H1 (cell line): ENCODE measurements around the gene KRT72. TPM values are rescaled to one million over a fixed set of nuclear protein-coding genes. Genes with fewer than 3 reads are reported as not detected.

Experiments
- CTCF ChIA-PET: fragments of 300-600 bp; sonication (Branson Sonifier 250); formaldehyde crosslinking; loops from one replicate; lab custom pipeline; 2021; ENCODE audit not compliant: partially characterized antibody; lab: Charles Lee
- POLR2A ChIA-PET: fragments of 300-600 bp; sonication (Branson Sonifier 250); formaldehyde crosslinking; loops from one replicate; lab custom pipeline; 2021; ENCODE audit warnings: inconsistent platforms; ENCODE audit not compliant: partially characterized antibody; lab: Charles Lee
- DNase-seq, 2 experiments: peaks; one replicate each; pipeline versions ENCODE4 v3.0.0 to v3.0.0-alpha.2; 2010 to 2022; ENCODE audit warnings: low spot score in 2 of 2, low read depth in 1 of 2, mixed read lengths in 1 of 2
- FAIRE-seq: peaks from 2 replicates; lab custom pipeline; 2011; peaks lifted over from hg19 to GRCh38; lab: Jason Lieb, UNC
- H2AFZ ChIP-seq: 2 replicates; pipeline ENCODE4 v1.8.1; 2012; ENCODE audit warnings: low read length, inconsistent platforms
- H2AK5ac ChIP-seq: 2 replicates; pipeline ENCODE4 v1.6.1; 2013; ENCODE audit warnings: low read depth, low read length
- H2BK120ac ChIP-seq: replicated peaks from 2 replicates; pipeline ENCODE3; 2013; ENCODE audit warnings: low read depth, low read length, inconsistent platforms
- H2BK12ac ChIP-seq: 2 replicates; pipeline ENCODE4 v1.6.1; 2013; ENCODE audit warnings: low read depth, low read length
- H2BK15ac ChIP-seq: 2 replicates; pipeline ENCODE4 v1.6.1; 2013; ENCODE audit warnings: low read length
- H2BK20ac ChIP-seq: 2 replicates; pipeline ENCODE4 v1.6.1; 2013; ENCODE audit warnings: low read length
- H2BK5ac ChIP-seq: 2 replicates; pipeline ENCODE4 v1.6.1; 2013; ENCODE audit warnings: low read depth, low read length
- H3K14ac ChIP-seq: 2 replicates; pipeline ENCODE4 v1.6.1; 2013; ENCODE audit warnings: inconsistent platforms; ENCODE audit not compliant: insufficient read length
- H3K18ac ChIP-seq: 2 replicates; pipeline ENCODE4 v1.6.1; 2013; ENCODE audit warnings: low read length; ENCODE audit errors: extremely low read depth
- H3K23ac ChIP-seq: 2 replicates; pipeline ENCODE4 v1.6.1; 2013; ENCODE audit warnings: inconsistent platforms; ENCODE audit not compliant: insufficient read length
- H3K23me2 ChIP-seq: 2 replicates; pipeline ENCODE4 v1.6.1; 2013; ENCODE audit warnings: low read depth, low read length
- H3K27ac ChIP-seq: 2 replicates; pipeline ENCODE4 v1.6.1; 2011; ENCODE audit warnings: low read depth, low read length, inconsistent platforms
- H3K27me3 ChIP-seq, 4 experiments: replicated peaks in 1 of 4; 1 replicate in 1 of 4; 2 replicates in 3 of 4; pipeline versions ENCODE4 v1.6.1 to v1.8.1; 2011 to 2013; ENCODE audit warnings: low read length in 3 of 4, mild to moderate bottlenecking in 3 of 4, inconsistent platforms in 2 of 4, mixed read lengths in 2 of 4, moderate library complexity in 1 of 4; ENCODE audit not compliant: control insufficient read depth in 3 of 4, insufficient read depth in 3 of 4; ENCODE audit errors: extremely low read depth in 1 of 4
- H3K36me3 ChIP-seq, 4 experiments: 2 replicates each; pipeline versions ENCODE4 v1.6.1 to v1.8.1; 2011 to 2013; ENCODE audit warnings: mild to moderate bottlenecking in 4 of 4, low read length in 3 of 4, moderate library complexity in 2 of 4, control low read depth in 1 of 4, inconsistent platforms in 1 of 4; ENCODE audit not compliant: insufficient read depth in 4 of 4, control insufficient read depth in 2 of 4
- H3K4ac ChIP-seq: replicated peaks from 2 replicates; pipeline ENCODE3; 2013; ENCODE audit warnings: low read length, low read depth, mixed read lengths, inconsistent platforms; ENCODE audit not compliant: insufficient read length
- H3K4me1 ChIP-seq, 4 experiments: replicated peaks in 1 of 4; 1 replicate in 1 of 4; 2 replicates in 3 of 4; pipeline versions ENCODE4 v1.6.1 to v1.8.1; 2011 to 2013; ENCODE audit warnings: low read length in 3 of 4, inconsistent platforms in 2 of 4, mixed read lengths in 1 of 4; ENCODE audit not compliant: insufficient read depth in 4 of 4, control insufficient read depth in 3 of 4
- H3K4me2 ChIP-seq, 2 experiments: 2 replicates each; pipeline versions ENCODE4 v1.6.1 to v1.8.1; 2011 to 2013; ENCODE audit warnings: low read depth in 2 of 2, low read length in 2 of 2, control low read depth in 1 of 2, inconsistent platforms in 1 of 2, mild to moderate bottlenecking in 1 of 2; ENCODE audit not compliant: insufficient read depth in 1 of 2
- H3K4me3 ChIP-seq, 4 experiments: fragments of 200-600, 300-600 bp in 1 of 4; sonication (generic), shearing (Covaris generic), sonication (Bioruptor Twin) in 1 of 4; 2 replicates each; pipeline versions ENCODE4 v1.5.1 to v1.8.1; 2011 to 2016; ENCODE audit warnings: low read length in 4 of 4, low read depth in 3 of 4, control low read depth in 2 of 4, inconsistent platforms in 2 of 4, mild to moderate bottlenecking in 2 of 4, mixed read lengths in 1 of 4, moderate library complexity in 1 of 4; ENCODE audit not compliant: insufficient read depth in 2 of 4; ENCODE audit errors: extremely low read depth in 1 of 4
- H3K56ac ChIP-seq: replicated peaks from 2 replicates; pipeline ENCODE3; 2013; ENCODE audit warnings: low read depth, mild to moderate bottlenecking, mixed read lengths, low read length, inconsistent platforms; ENCODE audit not compliant: insufficient read length
- H3K79me1 ChIP-seq: 2 replicates; pipeline ENCODE4 v1.6.1; 2013; ENCODE audit warnings: low read depth, low read length, control low read depth
- H3K79me2 ChIP-seq, 2 experiments: 2 replicates each; pipeline versions ENCODE4 v1.6.1 to v1.8.1; 2012 to 2013; ENCODE audit warnings: low read length in 2 of 2, mild to moderate bottlenecking in 2 of 2, inconsistent platforms in 1 of 2; ENCODE audit not compliant: insufficient read depth in 2 of 2, control insufficient read depth in 1 of 2
- H3K9ac ChIP-seq, 4 experiments: replicated peaks in 1 of 4; 1 replicate in 1 of 4; 2 replicates in 3 of 4; pipeline versions ENCODE4 v1.6.1 to v1.8.1; 2011 to 2013; ENCODE audit warnings: low read depth in 3 of 4, low read length in 3 of 4, control low read depth in 2 of 4, mild to moderate bottlenecking in 2 of 4, moderate library complexity in 2 of 4, inconsistent platforms in 1 of 4; ENCODE audit errors: extremely low read depth in 1 of 4
- H3K9me3 ChIP-seq, 2 experiments: 2 replicates each; pipeline versions ENCODE4 v1.6.1 to v1.8.1; 2012 to 2013; ENCODE audit warnings: mild to moderate bottlenecking in 2 of 2, moderate library complexity in 2 of 2, control low read depth in 1 of 2, inconsistent platforms in 1 of 2, low read depth in 1 of 2, low read length in 1 of 2, mixed read lengths in 1 of 2; ENCODE audit not compliant: insufficient read depth in 2 of 2
- H4K20me1 ChIP-seq, 2 experiments: replicated peaks in 1 of 2; 2 replicates each; pipeline versions ENCODE3 to v1.8.1; 2011 to 2013; ENCODE audit warnings: inconsistent platforms in 2 of 2, low read length in 2 of 2, mild to moderate bottlenecking in 1 of 2; ENCODE audit not compliant: insufficient read depth in 2 of 2, control insufficient read depth in 1 of 2
- H4K5ac ChIP-seq: 2 replicates; pipeline ENCODE4 v1.6.1; 2013; ENCODE audit warnings: low read length, low read depth, mixed read lengths, inconsistent platforms; ENCODE audit not compliant: insufficient read length
- H4K8ac ChIP-seq: 2 replicates; pipeline ENCODE4 v1.8.0; 2013; ENCODE audit warnings: mild to moderate bottlenecking, moderate library complexity, low read length, inconsistent platforms; ENCODE audit not compliant: insufficient read depth; ENCODE audit errors: extremely low read depth
- H4K91ac ChIP-seq: replicated peaks from 2 replicates; pipeline ENCODE3; 2013; ENCODE audit warnings: low read length, mixed read lengths, inconsistent platforms; ENCODE audit not compliant: insufficient read length
- ASH2L ChIP-seq: fragments of 200-600, 300-600 bp; sonication (generic); IDR thresholded peaks from one replicate; pipeline ENCODE4 v1.7.1; 2017; ENCODE audit warnings: low read length
- EZH2 ChIP-seq: fragments of 200-600 bp; sonication (generic); IDR thresholded peaks from 2 replicates; pipeline ENCODE4 v1.7.1; 2012; ENCODE audit warnings: low read depth, mild to moderate bottlenecking, moderate library complexity, low read length, inconsistent platforms; ENCODE audit not compliant: severe bottlenecking
- HDAC6 ChIP-seq: IDR thresholded peaks from one replicate; pipeline ENCODE4 v1.7.1; 2012; ENCODE audit warnings: low read depth, mild to moderate bottlenecking, inconsistent platforms, low read length, moderate library complexity
- JUN ChIP-seq: IDR thresholded peaks from 2 replicates; pipeline ENCODE4 v1.6.1; 2011; ENCODE audit warnings: low read depth, mild to moderate bottlenecking, improper control_type of control experiment, low read length
- WGBS, 2 experiments: shearing (Covaris generic) in 1 of 2; methylation state at CpG; one replicate each; pipeline versions ENCODE4 v1.1.6 to v1.1.7; 2013 to 2015; ENCODE audit warnings: low lambda C conversion rate in 2 of 2, mixed read lengths in 2 of 2, inconsistent platforms in 1 of 2, low coverage in 1 of 2, missing lambda C conversion rate in 1 of 2; ENCODE audit not compliant: insufficient replicate concordance in 2 of 2, insufficient coverage in 1 of 2, insufficient read length in 1 of 2; ENCODE audit errors: extremely low coverage in 1 of 2, missing lambda C conversion rate in 1 of 2; 5-methylcytosine and 5-hydroxymethylcytosine counted together
- polyA plus RNA-seq, 7 experiments: library from polyadenylated mRNA; depleted of rRNA in 3 of 7; stranded (reverse) in 5 of 7; unstranded in 2 of 7; fragments of >200 nt in 5 of 7; fragments of 200-250 nt in 2 of 7; gene quantifications; 1 replicate in 5 of 7; 2 replicates in 1 of 7; 4 replicates in 1 of 7; pipeline versions ENCODE4 v1.2.1 to v1.2.3, GENCODE V29; 2011 to 2013; ENCODE audit warnings: missing spikeins in 2 of 7, mixed read lengths in 2 of 7
- total RNA-seq: library from RNA; stranded (reverse); fragmentation: NEBNext Ultra II Directional; extraction: Animal tissue kit (Norgen Biotek cat#: 25700); gene quantifications from 2 replicates; pipeline ENCODE4 v1.2.1, GENCODE V29; 2021

Gene KRT72
- total and polyA plus RNA-seq, 2 of the 8 experiments (the other 6 are each of a cell fraction or from before 2014, with no cell fraction given): not detected

DNA sequence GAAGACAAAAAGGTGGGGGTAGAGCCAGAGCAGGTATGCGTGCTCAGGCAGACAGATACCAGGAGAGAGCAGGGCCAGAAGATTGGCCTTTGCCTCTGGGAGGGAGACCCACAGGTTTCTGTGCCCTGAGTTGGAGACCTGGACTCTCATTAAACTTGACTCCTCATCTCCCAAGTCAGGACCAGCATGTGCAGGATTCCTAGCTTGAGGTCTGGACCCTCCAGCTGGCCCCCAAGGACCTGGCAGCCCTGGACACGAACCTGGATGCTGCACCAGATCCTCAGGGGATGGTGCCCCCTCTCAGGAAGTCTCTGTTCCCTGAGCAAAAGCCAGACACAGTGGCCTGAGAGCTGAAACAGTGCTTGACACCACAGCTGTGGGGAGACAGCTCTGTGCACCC lies 27.6 kb upstream of the KRT72 start:
- Histone ChIP-seq H3K23ac (no peak overlapping the region), H3K79me1 (no peaks in the 10 kb centered on the region; the same call in 1 of the 2 replicates), H3K18ac (no peak overlapping the region), H3K56ac (no peak overlapping the region), H4K5ac (no peak overlapping the region), H4K8ac (no peak overlapping the region), H4K91ac (no peak overlapping the region), H3K9ac (no peak overlapping the region), H3K4me3 (no peak overlapping the region), H2BK20ac (no peak overlapping the region), H2BK120ac (no peak overlapping the region), H3K27ac (no peak overlapping the region), H3K14ac (no peak overlapping the region), H2BK5ac (no peak overlapping the region), H3K4me1 (no peaks in the 10 kb centered on the region), H3K36me3 (no peaks in the 10 kb centered on the region), H3K27me3 (no peaks in the 10 kb centered on the region; a peak in 2 of 7 replicates), H3K4me2 (no peak overlapping the region), H3K9me3 (no peaks in the 10 kb centered on the region), H2BK15ac (no peak overlapping the region), H2AFZ (no peak overlapping the region), H3K23me2 (no peaks in the 10 kb centered on the region), H2BK12ac (no peak overlapping the region), H2AK5ac (no peak overlapping the region), H3K79me2 (no peaks in the 10 kb centered on the region), H4K20me1 (no peaks in the 10 kb centered on the region), H3K4ac (no peak overlapping the region)
- WGBS, 2 experiments: 69% methylated on average over 2 of the region's 2 CpGs; no CpG with 5 or more reads in 1 of the 2 experiments
- ChIA-PET CTCF (interaction anchor here (0.9 to 1.7 kb wide), 3 partner anchors 17 to 242 kb away, joined by 3 to 6 read pairs (median 3); no protein-coding TSS in a partner anchor), POLR2A (interaction anchor here (0.6 kb wide), 1 partner anchor 242 kb away, joined by 3 read pairs; no protein-coding TSS in a partner anchor)
- TF ChIP-seq JUN (no peak), EZH2 (no peak), ASH2L (no peak), HDAC6 (no peak)
- no peak for FAIRE-seq
- DNase-seq: peak in 1 of 2 experiments; percentile 17
